SK-N-SH (cell line): ENCODE results near the gene CDH22.

Experiments used
- CHD2 ChIP-seq: fragments of 150-350 bp; IDR thresholded peaks from 2 replicates; pipeline ENCODE4 v1.6.1; 2018; ENCODE audit warnings: low read length; ENCODE audit not compliant: partially characterized antibody
- CTCF ChIP-seq: fragments of 200-600 bp; sonication (generic); IDR thresholded peaks from 2 replicates; pipeline ENCODE4 v1.6.1; 2017; ENCODE audit warnings: antibody characterized with exemption, mild to moderate bottlenecking, moderate library complexity
- EP300 ChIP-seq, 2 experiments: IDR thresholded peaks; 2 replicates each; pipeline versions ENCODE4 v1.4.0 to v1.6.1; 2012; ENCODE audit warnings: borderline replicate concordance in 1 of 2, low read depth in 1 of 2, low read length in 1 of 2
- FOXJ3 ChIP-seq: sonication (generic); formaldehyde crosslinking; IDR thresholded peaks from 2 replicates; pipeline ENCODE4 v1.5.1; 2020; ENCODE audit warnings: mild to moderate bottlenecking, missing genetic modification reagents
- FOXM1 ChIP-seq: IDR thresholded peaks from 2 replicates; pipeline ENCODE4 v1.4.0; 2012; ENCODE audit warnings: low read depth, mild to moderate bottlenecking
- MAX ChIP-seq: IDR thresholded peaks from 2 replicates; pipeline ENCODE4 v1.4.0; 2012; ENCODE audit warnings: low read depth
- MEF2A ChIP-seq: IDR thresholded peaks from 2 replicates; pipeline ENCODE4 v1.4.0; 2012; ENCODE audit warnings: low read depth, borderline replicate concordance
- POLR2AphosphoS5 ChIP-seq: IDR thresholded peaks from 2 replicates; pipeline ENCODE4 v1.6.1; 2012; ENCODE audit warnings: low read depth, low read length
- RCOR1 ChIP-seq: fragments of 150-350 bp; IDR thresholded peaks from 2 replicates; pipeline ENCODE4 v1.6.1; 2017; ENCODE audit warnings: antibody characterized with exemption, low read length
- REST ChIP-seq: IDR thresholded peaks from 2 replicates; pipeline ENCODE4 v1.6.1; 2012; ENCODE audit warnings: mild to moderate bottlenecking, low read depth, low read length, moderate library complexity
- SIN3A ChIP-seq: IDR thresholded peaks from 2 replicates; pipeline ENCODE4 v1.6.1; 2012; ENCODE audit warnings: low read depth, mild to moderate bottlenecking, low read length, moderate library complexity, borderline replicate concordance
- TCF12 ChIP-seq: IDR thresholded peaks from 2 replicates; pipeline ENCODE4 v1.4.0; 2012
- USF2 ChIP-seq: fragments of 150-350 bp; IDR thresholded peaks from 2 replicates; pipeline ENCODE4 v1.6.1; 2017; ENCODE audit warnings: antibody characterized with exemption, low read length, low read depth, borderline replicate concordance
- TF ChIP-seq, protein P1 (sequence below): IDR thresholded peaks from 2 replicates; pipeline ENCODE4 v1.4.0; 2012; ENCODE audit warnings: low read depth, borderline replicate concordance

DNA sequence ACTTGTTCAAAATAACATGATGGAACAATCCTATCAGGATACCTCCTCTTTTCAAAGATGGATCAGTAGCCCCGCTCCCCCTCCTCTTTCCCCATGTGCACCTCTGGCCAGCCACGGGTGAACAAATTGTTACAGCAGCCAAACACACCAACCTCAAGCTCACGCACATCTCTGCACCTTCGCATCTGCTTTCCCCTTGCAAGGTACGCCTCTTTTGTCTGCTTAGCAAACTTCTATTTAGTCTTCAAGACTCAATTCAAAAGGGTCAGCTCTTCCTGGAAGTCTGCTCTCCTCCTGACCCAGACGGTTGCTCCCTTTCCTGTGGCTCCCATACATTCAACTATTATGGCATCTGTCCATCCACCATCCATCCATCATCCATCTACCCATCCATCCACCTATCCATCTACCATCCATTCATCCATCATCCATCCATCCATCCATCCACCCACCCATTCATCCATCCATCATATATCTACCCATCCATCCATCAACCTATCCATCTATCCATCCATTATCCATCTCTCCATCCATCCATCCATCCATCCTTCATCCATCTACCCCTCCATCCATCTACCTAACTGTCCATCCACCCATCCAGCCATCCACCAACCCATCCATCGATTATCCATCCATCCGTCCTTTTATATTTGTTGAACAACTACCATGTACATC, 36.3 kb upstream of the CDH22 start:
- no peak for TF ChIP-seq CHD2
- TF ChIP-seq RCOR1 = no peak
- TF ChIP-seq REST = no peak
- TF ChIP-seq, protein P1, sequence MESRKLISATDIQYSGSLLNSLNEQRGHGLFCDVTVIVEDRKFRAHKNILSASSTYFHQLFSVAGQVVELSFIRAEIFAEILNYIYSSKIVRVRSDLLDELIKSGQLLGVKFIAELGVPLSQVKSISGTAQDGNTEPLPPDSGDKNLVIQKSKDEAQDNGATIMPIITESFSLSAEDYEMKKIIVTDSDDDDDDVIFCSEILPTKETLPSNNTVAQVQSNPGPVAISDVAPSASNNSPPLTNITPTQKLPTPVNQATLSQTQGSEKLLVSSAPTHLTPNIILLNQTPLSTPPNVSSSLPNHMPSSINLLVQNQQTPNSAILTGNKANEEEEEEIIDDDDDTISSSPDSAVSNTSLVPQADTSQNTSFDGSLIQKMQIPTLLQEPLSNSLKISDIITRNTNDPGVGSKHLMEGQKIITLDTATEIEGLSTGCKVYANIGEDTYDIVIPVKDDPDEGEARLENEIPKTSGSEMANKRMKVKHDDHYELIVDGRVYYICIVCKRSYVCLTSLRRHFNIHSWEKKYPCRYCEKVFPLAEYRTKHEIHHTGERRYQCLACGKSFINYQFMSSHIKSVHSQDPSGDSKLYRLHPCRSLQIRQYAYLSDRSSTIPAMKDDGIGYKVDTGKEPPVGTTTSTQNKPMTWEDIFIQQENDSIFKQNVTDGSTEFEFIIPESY = no peak
- no peak for TF ChIP-seq CTCF
- TF ChIP-seq TCF12 = no peak
- no peak for TF ChIP-seq FOXM1
- TF ChIP-seq EP300 (IDR thresholded peaks at IDR 0.05; ENCODE audit: borderline replicate concordance in 1 of 2, low read depth in 1 of 2, low read length in 1 of 2) = no peak
- no peak for TF ChIP-seq POLR2AphosphoS5
- TF ChIP-seq SIN3A = no peak
- no peak for TF ChIP-seq USF2
- no peak for TF ChIP-seq FOXJ3 (CRISPR knock-in tag)
- TF ChIP-seq MEF2A = no peak
- no peak for TF ChIP-seq MAX
